GM10266 (cell line): ENCODE results near the gene PFDN4.

Experiments
- DNase-seq: peaks from one replicate; pipeline ENCODE4 v3.0.0; 2012; ENCODE audit errors: extremely low spot score
- TF ChIP-seq, protein P1 (sequence below): IDR thresholded peaks from 2 replicates; pipeline ENCODE4 v1.5.1; 2012; ENCODE audit warnings: mild to moderate bottlenecking, low read depth; ENCODE audit not compliant: control insufficient read depth, insufficient read depth; ENCODE audit errors: missing control alignments

Gene PFDN4

DNA sequence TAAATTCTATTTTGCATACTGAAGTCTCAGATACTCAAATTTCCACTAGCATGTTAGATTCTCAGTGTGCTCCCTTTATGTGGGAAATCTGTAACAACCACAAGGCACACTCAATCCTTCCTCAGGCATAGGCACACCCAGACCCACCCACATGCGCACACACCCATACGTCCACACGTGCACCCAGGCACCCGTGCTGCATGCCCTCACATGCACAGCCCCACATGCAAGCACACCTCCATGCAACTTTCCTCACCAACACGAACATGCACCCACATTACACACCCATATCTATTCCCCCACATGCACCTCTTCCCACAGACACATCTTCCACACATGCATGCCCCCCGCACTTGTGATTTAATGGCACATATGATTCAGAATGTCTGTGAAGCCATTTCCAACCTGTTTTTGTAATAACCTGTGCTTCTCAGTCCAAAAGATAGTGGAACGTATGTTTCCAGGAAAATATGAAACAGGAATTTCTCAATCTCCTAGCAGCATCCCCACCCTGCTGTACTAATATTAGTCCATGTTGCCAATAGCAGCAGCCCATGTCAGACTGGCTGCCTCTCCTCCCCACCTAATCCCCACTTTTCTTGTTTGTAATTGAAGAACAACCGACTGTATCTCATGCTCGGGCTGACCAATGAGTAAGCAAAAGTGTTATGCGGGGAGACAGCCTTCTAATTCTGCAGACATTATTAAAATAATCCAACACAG, 22.8 kb upstream of the PFDN4 start:
- DNase-seq = no peak
- TF ChIP-seq, protein P1, sequence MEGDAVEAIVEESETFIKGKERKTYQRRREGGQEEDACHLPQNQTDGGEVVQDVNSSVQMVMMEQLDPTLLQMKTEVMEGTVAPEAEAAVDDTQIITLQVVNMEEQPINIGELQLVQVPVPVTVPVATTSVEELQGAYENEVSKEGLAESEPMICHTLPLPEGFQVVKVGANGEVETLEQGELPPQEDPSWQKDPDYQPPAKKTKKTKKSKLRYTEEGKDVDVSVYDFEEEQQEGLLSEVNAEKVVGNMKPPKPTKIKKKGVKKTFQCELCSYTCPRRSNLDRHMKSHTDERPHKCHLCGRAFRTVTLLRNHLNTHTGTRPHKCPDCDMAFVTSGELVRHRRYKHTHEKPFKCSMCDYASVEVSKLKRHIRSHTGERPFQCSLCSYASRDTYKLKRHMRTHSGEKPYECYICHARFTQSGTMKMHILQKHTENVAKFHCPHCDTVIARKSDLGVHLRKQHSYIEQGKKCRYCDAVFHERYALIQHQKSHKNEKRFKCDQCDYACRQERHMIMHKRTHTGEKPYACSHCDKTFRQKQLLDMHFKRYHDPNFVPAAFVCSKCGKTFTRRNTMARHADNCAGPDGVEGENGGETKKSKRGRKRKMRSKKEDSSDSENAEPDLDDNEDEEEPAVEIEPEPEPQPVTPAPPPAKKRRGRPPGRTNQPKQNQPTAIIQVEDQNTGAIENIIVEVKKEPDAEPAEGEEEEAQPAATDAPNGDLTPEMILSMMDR = no peak

DNA sequence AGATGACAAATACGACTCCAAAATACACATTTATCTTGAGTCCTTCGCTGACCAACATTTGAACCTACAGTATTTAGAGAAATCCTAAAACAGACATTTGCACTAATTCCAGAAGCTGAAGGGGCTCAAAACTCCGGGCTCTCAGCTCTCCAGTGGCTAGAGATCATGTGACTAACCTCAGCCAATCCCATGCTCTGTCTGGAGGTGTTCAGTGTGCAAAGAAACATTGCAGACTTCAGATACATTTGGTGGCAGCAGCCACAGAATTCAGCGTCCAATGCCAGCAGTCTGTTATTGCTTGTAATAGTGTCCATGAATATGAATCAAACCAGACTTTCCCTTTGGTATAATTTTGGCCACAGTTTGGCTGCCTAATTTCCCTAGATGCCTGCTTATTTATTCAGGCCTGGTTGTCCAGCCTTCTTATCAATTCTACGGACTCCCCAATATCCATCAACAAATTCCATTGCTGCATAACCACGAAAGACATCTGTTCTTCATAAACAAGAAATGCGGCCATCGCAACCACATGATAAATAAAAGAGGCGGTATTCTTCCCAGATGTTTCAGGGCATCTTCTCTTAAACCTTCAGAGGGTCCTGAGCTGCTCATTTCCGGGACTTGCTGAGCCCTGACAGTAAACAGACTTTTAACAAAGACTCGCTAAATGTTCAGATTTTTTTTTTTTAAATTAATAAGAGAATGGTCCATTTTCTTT, 19.6 kb upstream of the PFDN4 start:
- TF ChIP-seq, protein P1 = no peak

DNA sequence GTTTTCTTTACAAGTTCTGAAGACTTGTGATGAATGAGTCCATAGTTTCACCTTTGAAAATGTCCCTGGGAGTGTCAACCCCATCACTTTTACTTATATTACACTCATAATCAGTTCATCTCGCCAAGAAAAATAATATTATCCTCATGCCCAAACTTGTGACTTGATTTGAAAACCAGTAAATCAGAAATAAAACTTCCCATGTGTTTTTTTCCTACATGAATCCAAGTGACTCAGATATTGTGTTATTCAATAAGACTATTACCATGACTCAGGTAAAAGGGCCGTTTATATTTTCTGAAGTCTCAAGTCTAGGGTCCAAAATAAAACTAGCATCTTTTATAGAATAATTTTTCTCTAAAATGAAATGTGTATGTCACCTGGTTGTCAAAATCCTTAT, 18.3 kb upstream of the PFDN4 start:
- TF ChIP-seq, protein P1 = no peak
- DNase-seq = no peak

More for the DNA sequence above, 19.6 kb upstream of the PFDN4 start:
- DNase-seq = no peak

DNA sequence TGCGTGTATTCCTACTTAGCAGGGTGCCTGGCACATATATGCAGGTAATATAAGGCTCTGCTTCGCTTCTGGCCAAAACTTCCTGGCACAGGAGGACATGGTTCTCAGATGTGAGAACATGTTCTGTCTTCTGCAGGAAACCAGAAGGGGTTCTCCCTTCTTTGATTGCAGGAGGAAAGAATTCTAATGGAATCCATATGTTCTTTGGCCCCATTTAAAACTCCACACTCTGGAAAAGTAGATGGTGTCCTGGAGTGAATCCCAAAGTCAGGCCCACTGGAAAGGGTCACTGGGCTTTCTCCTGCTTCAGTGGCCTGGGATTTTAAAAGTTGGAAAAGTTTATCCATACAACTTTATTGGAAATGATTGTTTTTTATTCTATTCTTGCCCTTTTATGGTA, 17.7 kb upstream of the PFDN4 start:
- TF ChIP-seq, protein P1 = no peak
- no peak for DNase-seq

DNA sequence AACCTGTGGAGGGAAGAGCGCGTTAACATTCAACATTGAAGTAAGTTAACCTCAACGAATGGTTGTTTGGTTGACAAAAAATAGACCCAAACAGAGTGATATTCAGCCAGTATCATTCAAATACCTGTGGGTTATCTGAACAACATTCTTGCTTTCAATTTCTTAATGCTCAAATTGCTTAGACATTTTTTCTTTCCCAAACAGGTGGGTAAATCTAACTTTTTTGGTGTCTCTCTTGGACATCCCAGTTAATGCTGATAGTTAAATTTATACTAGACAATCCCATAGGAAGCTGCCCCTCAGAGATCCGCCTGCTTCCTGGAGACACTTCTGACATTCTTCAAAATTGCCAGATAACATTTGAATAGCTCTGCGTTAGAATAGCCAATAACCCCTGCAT, 14.1 kb upstream of the PFDN4 start:
- TF ChIP-seq, protein P1 = no peak
- no peak for DNase-seq

DNA sequence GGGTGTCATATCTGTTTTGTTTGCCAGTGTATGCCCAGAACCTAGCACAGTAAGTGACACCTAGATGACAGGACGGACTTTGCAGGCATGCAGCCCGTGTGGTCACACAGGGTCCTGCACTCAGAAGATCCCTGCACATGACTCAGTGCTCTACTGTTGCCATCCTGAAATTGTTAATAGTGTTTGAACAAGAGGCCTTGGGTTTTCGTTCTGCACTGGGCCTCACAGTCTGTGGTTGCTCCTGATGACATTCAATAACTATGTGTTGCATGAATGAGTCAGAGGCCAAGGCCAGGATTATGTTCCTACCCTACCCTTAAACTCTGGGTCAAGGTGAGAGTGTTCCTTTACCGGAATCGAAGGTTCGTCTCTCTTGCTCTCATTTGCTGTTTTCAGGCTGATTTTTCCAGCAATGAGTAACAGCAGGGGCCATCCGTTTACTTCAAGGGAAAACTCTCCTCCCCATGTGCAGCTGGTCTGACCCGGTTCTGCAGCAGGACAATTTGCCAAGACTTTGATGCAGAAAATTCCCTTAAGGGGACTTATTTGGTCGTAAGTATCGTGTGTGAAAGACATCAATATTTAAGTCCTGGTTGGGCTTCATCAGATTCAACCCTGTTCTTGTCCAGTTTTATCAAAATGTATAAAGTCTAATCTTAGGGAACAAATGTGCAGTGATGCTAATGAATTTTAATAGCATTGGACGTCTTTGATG, 13.0 kb upstream of the PFDN4 start:
- TF ChIP-seq, protein P1 = no peak
- DNase-seq = no peak
